CD4-positive, alpha-beta T cell treated with Interleukin-6 at 100 ng/mL for 8 hours (primary cell): ENCODE measurements around the gene SLC25A21.

ENCODE experiments used
- DNase-seq: peaks from one replicate; pipeline ENCODE4 v3.0.0-alpha.2; 2020; ENCODE audit warnings: mixed read lengths, low spot score

The SLC25A21 gene

GRCh38 chr14:37143475-37143874, 28.9 kb downstream of the SLC25A21 start:
- DNase-seq: no peak

GRCh38 chr14:37142835-37143401, 29.5 kb downstream of the SLC25A21 start:
- DNase-seq: no peak

- DNase-seq: no peak
Measured at GRCh38 chr14:37140176-37140575, 32.2 kb downstream of the SLC25A21 start.

- no peak for DNase-seq
Measured at GRCh38 chr14:37139710-37140109, 32.7 kb downstream of the SLC25A21 start.

- no peak for DNase-seq
Measured at GRCh38 chr14:37138898-37139297, 33.5 kb downstream of the SLC25A21 start.

- DNase-seq: no peak
Measured at GRCh38 chr14:37133284-37133913, 39.0 kb downstream of the SLC25A21 start.

- DNase-seq: no peak
Measured at GRCh38 chr14:37131205-37131604, 41.2 kb downstream of the SLC25A21 start.

GRCh38 chr14:37129047-37129446, 43.4 kb downstream of the SLC25A21 start:
- DNase-seq: no peak

- DNase-seq: no peak
Measured at GRCh38 chr14:37124614-37125013, 47.8 kb downstream of the SLC25A21 start.

- DNase-seq: no peak
Measured at GRCh38 chr14:37122919-37123639, 49.3 kb downstream of the SLC25A21 start.

GRCh38 chr14:37122288-37122687, 50.1 kb downstream of the SLC25A21 start:
- DNase-seq: no peak

GRCh38 chr14:37118673-37119366, 53.6 kb downstream of the SLC25A21 start:
- no peak for DNase-seq

- DNase-seq: no peak
Measured at GRCh38 chr14:37116933-37117849, 55.2 kb downstream of the SLC25A21 start.

GRCh38 chr14:37115406-37115805, 57.0 kb downstream of the SLC25A21 start:
- no peak for DNase-seq

- no peak for DNase-seq
Measured at GRCh38 chr14:37114559-37114958, 57.8 kb downstream of the SLC25A21 start.

- DNase-seq: no peak
Measured at GRCh38 chr14:37114002-37114401, 58.4 kb downstream of the SLC25A21 start.

- DNase-seq: no peak
Measured at GRCh38 chr14:37098132-37098531, 74.3 kb downstream of the SLC25A21 start.

- DNase-seq: no peak
Measured at GRCh38 chr14:37094502-37094901, 77.9 kb downstream of the SLC25A21 start.

GRCh38 chr14:37093364-37093763, 79.0 kb downstream of the SLC25A21 start:
- DNase-seq: no peak

- DNase-seq: no peak
Measured at GRCh38 chr14:37091651-37092050, 80.8 kb downstream of the SLC25A21 start.

- no peak for DNase-seq
Measured at GRCh38 chr14:37090026-37090425, 82.4 kb downstream of the SLC25A21 start.

GRCh38 chr14:37089410-37089809, 83.0 kb downstream of the SLC25A21 start:
- no peak for DNase-seq
